Spleen (tissue), 11 donors: ENCODE data around the gene TBX5. TPM values are rescaled to one million over a fixed set of nuclear protein-coding genes. Genes with fewer than 3 reads are reported as not detected.
A peak's percentile ranks its signal among the peaks of the same experiment; 100 is the strongest.

Experiments
- DNase-seq: peaks from one replicate; pipeline ENCODE4 v3.0.0-alpha.2; 2020
- H3K27ac ChIP-seq, 8 donors: fragments of 200-600 bp; sonication (generic) in 7 of 8; 1 replicate in 4 of 8; 2 replicates in 4 of 8; pipeline versions ENCODE4 v1.5.0 to v1.8.0; 2016 to 2021; ENCODE audit warnings: inconsistent platforms in 4 of 8, mild to moderate bottlenecking in 4 of 8, moderate library complexity in 1 of 8
- H3K27me3 ChIP-seq, 7 donors: fragments of 200-600 bp; sonication (generic) in 6 of 7; replicated peaks in 1 of 7; 1 replicate in 4 of 7; 2 replicates in 3 of 7; pipeline versions ENCODE4 v1.5.0 to v1.8.0; 2016 to 2021; ENCODE audit warnings: inconsistent platforms in 3 of 7, mild to moderate bottlenecking in 1 of 7
- H3K36me3 ChIP-seq, 6 donors: fragments of 200-600 bp; sonication (generic) in 5 of 6; 1 replicate in 4 of 6; 2 replicates in 2 of 6; pipeline versions ENCODE4 v1.5.0 to v1.8.0; 2016 to 2021; ENCODE audit warnings: inconsistent platforms in 2 of 6
- H3K4me1 ChIP-seq, 6 donors: fragments of 200-600 bp; sonication (generic) in 5 of 6; 1 replicate in 3 of 6; 2 replicates in 3 of 6; pipeline versions ENCODE4 v1.5.0 to v1.8.0; 2016 to 2021; ENCODE audit warnings: inconsistent platforms in 3 of 6
- H3K4me3 ChIP-seq, 8 donors: fragments of 200-600 bp; sonication (generic) in 7 of 8; 1 replicate in 4 of 8; 2 replicates in 4 of 8; pipeline versions ENCODE4 v1.5.0 to v1.8.0; 2016 to 2021; ENCODE audit warnings: inconsistent platforms in 4 of 8, mild to moderate bottlenecking in 4 of 8, moderate library complexity in 2 of 8
- H3K9me3 ChIP-seq, 8 donors: fragments of 200-600 bp; sonication (generic) in 7 of 8; 1 replicate in 4 of 8; 2 replicates in 4 of 8; pipeline versions ENCODE4 v1.5.0 to v1.8.0; 2016 to 2021; ENCODE audit warnings: inconsistent platforms in 4 of 8
- POLR2A ChIP-seq, 3 donors: fragments of 450-650 bp; IDR thresholded peaks; one replicate each; pipeline ENCODE4 v1.5.1; 2017; ENCODE audit warnings: antibody characterized with exemption in 3 of 3, mild to moderate bottlenecking in 1 of 3
- POLR2AphosphoS5 ChIP-seq, 3 donors: sonication (generic); formaldehyde crosslinking; IDR thresholded peaks; one replicate each; pipeline ENCODE4 v1.5.1; 2017; ENCODE audit warnings: antibody characterized with exemption in 3 of 3
- WGBS, 5 donors: extraction: QIAGEN DNeasy Blood & Tissue Kit in 3 of 5; methylation state at CpG; one replicate each; pipeline versions ENCODE4 v1.1.5 to v1.1.7; 2013 to 2018; 5-methylcytosine and 5-hydroxymethylcytosine counted together
- intact Hi-C: fragments of 100-400 bp; cut with DNase I; formaldehyde crosslinking; loops from one replicate; pipeline ENCODE4 v1.15.0; 2023; ENCODE audit warnings: low total_unique reads
- polyA plus RNA-seq, 3 donors: library from polyadenylated mRNA; stranded (reverse); fragments of 200-250 nt; gene quantifications; one replicate each; pipeline ENCODE4 v1.2.1, GENCODE V29; 2013
- total RNA-seq, 7 donors: library from RNA; depleted of rRNA in 3 of 7; stranded (reverse); fragments of >200 nt in 3 of 7; fragmentation: NEBNext Ultra II Directional in 4 of 7; extraction: Animal tissue kit (Norgen Biotek cat#: 25700) in 4 of 7; gene quantifications; one replicate each; pipeline versions ENCODE4 v1.1.0 to v1.2.1, GENCODE V29; 2016 to 2021
- TF ChIP-seq, protein P1 (sequence below), 11 experiments: fragments of 200-600 bp in 7 of 11; fragments of 450-650 bp in 4 of 11; sonication (generic) in 4 of 11; IDR thresholded peaks in 8 of 11; conservative IDR thresholded peaks in 3 of 11; 1 replicate in 7 of 11; 2 replicates in 4 of 11; pipeline versions ENCODE4 v1.4.0 to v1.8.0; 2016 to 2021; ENCODE audit warnings: antibody characterized with exemption in 11 of 11, inconsistent platforms in 4 of 11, mild to moderate bottlenecking in 1 of 11
- donor health status: healthy with polysubstance abuse.
- donor health status: DM: no; HTN: no; CAD: no; lungs with moderate emphysema.
- donor health status: DM: no; HTN: no; CAD: no.
- donor health status: Bipolar disorder and iron deficiency.
- donor health status: healthy.
- donor health status: DM: no; HTN: no; CAD: no.
- donor health status: DM: yes; HTN: yes; CAD: no.

TBX5 gene
- total and polyA plus RNA-seq, 10 donors: not detected

DNA sequence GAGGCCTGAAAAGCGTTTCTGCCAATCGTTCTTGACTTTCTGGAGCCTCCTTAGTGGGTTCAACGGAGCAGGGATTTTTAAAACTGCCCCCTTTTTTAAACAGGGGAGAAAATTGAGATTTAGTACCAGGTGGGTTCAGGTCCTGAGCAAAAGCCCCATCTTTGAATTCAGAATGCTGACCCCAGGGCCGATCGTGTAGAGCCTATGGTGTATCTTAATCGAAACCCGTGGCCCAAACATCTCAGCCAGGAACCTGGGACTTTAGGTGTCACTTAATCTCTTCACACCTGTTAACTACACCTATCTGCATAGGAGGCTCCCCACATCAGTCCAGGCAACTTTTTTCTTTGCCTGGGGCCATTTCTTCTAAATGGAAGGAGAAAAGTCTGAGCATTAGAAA, 6.4 kb upstream of the TBX5 start:
- Histone ChIP-seq H3K4me3 (no peak overlapping the region), H3K4me1 (peaks cover 0 to 19% (median 13%) of the 10 kb centered on the region in 6 donors), H3K9me3 (no peaks in the 10 kb centered on the region), H3K36me3 (no peaks in the 10 kb centered on the region), H3K27ac (no peak overlapping the region), H3K27me3 (peaks cover 0 to 100% (median 78%) of the 10 kb centered on the region in 7 donors)
- TF ChIP-seq, protein P1, sequence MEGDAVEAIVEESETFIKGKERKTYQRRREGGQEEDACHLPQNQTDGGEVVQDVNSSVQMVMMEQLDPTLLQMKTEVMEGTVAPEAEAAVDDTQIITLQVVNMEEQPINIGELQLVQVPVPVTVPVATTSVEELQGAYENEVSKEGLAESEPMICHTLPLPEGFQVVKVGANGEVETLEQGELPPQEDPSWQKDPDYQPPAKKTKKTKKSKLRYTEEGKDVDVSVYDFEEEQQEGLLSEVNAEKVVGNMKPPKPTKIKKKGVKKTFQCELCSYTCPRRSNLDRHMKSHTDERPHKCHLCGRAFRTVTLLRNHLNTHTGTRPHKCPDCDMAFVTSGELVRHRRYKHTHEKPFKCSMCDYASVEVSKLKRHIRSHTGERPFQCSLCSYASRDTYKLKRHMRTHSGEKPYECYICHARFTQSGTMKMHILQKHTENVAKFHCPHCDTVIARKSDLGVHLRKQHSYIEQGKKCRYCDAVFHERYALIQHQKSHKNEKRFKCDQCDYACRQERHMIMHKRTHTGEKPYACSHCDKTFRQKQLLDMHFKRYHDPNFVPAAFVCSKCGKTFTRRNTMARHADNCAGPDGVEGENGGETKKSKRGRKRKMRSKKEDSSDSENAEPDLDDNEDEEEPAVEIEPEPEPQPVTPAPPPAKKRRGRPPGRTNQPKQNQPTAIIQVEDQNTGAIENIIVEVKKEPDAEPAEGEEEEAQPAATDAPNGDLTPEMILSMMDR (IDR thresholded peaks at IDR 0.05 in 8 of 11, conservative IDR thresholded peaks at IDR 0.05 in 3 of 11): no peak
- TF ChIP-seq POLR2A (IDR thresholded peaks at IDR 0.05): no peak
- no peak for TF ChIP-seq POLR2AphosphoS5 (IDR thresholded peaks at IDR 0.05)
- DNase-seq: no peak
- WGBS, 5 donors: 4 to 14% (median 7%) methylated on average over 7 of the region's 7 CpGs
- intact Hi-C loops: no loop called here

DNA sequence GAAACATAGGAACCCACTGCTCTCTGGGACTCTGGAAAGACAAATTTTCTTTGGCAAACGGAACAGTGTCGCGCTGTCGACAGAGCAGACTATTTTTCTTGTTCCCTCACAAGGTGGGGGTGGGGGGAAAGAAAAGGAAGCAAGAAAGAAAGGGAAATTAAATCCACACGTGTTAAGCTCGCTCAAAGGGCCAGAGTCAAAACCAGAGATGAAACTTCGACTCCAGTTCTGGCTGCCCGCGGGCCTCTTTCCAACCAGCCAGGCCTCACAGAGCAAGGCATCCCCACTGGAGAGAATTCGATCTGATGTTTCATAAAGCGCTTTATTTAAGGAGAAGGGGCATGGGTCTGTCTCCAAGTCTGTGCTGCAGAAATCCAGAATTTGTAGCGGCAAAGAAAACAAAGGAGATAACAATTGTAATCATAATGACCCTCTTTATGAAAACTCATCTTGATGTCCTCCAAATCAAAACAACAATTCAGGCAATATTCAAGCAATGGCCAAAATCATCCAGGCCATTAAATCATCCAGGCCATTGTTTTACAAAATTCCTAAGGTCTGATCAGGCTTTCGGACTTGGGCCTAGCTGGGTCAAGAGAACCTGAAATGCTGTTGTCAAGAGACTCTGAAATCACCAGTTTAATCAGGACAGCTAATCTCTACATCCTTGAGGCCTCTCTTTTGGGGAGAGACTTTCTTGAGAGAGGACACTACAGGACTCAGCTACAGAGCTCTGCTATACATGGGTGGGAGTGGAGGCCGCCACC, 5.3 kb upstream of the TBX5 start:
- DNase-seq: no peak
- Histone ChIP-seq H3K9me3 (no peaks in the 10 kb centered on the region), H3K27me3 (peaks cover 0 to 100% (median 89%) of the 10 kb centered on the region in 7 donors), H3K27ac (no peak overlapping the region), H3K4me1 (peaks cover 0 to 19% (median 13%) of the 10 kb centered on the region in 6 donors), H3K4me3 (no peak overlapping the region), H3K36me3 (no peaks in the 10 kb centered on the region)
- intact Hi-C loops: no loop called here
- TF ChIP-seq POLR2A (IDR thresholded peaks at IDR 0.05) (no peak), POLR2AphosphoS5 (IDR thresholded peaks at IDR 0.05) (no peak)
- TF ChIP-seq, protein P1 (IDR thresholded peaks at IDR 0.05 in 8 of 11, conservative IDR thresholded peaks at IDR 0.05 in 3 of 11): no peak
- whole genome bisulfite sequencing, 5 donors: 13 to 30% (median 21%) methylated on average over 14 of the region's 14 CpGs

DNA sequence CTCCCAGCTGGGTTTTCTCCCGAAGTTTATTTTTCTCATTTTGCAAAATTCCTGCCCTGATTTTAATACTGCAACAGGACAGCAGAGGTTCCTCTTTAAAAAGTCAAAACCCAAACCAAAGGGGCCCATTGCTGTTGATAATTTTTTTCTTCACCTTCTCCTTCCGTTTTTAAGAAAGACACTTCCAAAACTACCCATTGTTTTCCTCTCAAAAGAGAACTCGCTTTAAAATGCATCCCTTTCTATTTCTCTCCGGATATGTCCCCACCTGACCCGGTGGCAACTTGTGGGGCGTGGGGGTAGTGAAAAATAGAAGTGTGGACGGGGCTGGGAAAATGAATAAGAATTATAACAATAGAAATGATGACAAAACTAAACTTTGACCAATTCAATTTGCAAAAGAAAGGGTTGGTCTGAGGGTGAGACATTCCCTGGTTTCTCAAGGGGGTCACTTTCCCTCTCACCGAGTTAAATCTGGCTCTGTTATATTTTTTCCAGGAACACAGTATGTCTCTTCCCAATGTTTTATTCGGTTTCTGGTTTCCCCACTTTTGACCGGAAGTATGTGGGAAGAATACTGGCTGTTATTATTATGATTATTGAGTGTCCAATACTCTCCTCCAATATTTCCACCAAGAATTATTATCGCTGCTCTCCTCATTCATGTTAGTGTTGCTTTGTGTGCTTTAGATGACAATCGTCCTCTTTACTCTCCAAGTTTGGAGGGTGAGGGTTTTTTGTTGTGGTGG, 4.1 kb upstream of the TBX5 start:
- H3K27ac ChIP-seq: no peak overlapping the region
- intact Hi-C loops: no loop called here
- no peak for DNase-seq
- WGBS, 5 donors: 5 to 10% (median 6%) methylated on average over 12 of the region's 12 CpGs
- H3K27me3 ChIP-seq: peaks cover 0 to 100% (median 91%) of the 10 kb centered on the region in 7 donors
- H3K36me3 ChIP-seq: no peaks in the 10 kb centered on the region
- H3K4me3 ChIP-seq: peak overlapping the region in 7 of 8 donors; percentile 27 to 64 (median 39)
- no peaks in the 10 kb centered on the region for H3K9me3 ChIP-seq
- no peak for TF ChIP-seq POLR2AphosphoS5 (IDR thresholded peaks at IDR 0.05)
- TF ChIP-seq POLR2A (IDR thresholded peaks at IDR 0.05): no peak
- TF ChIP-seq, protein P1 (IDR thresholded peaks at IDR 0.05 in 8 of 11, conservative IDR thresholded peaks at IDR 0.05 in 3 of 11): no peak
- peaks cover 0 to 27% (median 13%) of the 10 kb centered on the region in 6 donors for H3K4me1 ChIP-seq
